ENCODE results near the gene TOLLIP. TPM values are rescaled to one million over a fixed set of nuclear protein-coding genes. Genes with fewer than 3 reads are reported as not detected.

TOLLIP gene
- total RNA-seq, 4 donors from 2014 or later, result 114 to 167 (median 129) TPM

GRCh38 chr11:1260620-1261019 lies 48.8 kb downstream of the TOLLIP start:
- intact Hi-C loops (cut with DNase I; ENCODE audit: low total_unique reads), result no loop called here
- TF ChIP-seq POLR2A (IDR thresholded peaks at IDR 0.05), result no peak
- no peak for TF ChIP-seq CTCF (IDR thresholded peaks at IDR 0.05)
- 77 to 92% methylated on average over 9 to 15 of the region's 17 CpGs for WGBS, 2 donors
- DNase-seq (ENCODE audit: low spot score in 2 of 2), result no peak
- no peak overlapping the region for H3K4me3 ChIP-seq (ENCODE audit: low read depth, poor library complexity, severe bottlenecking)

- DNase-seq (ENCODE audit: low spot score in 2 of 2), result no peak
- 68 to 69% methylated on average over 6 to 8 of the region's 10 CpGs for WGBS, 2 donors
- no peak overlapping the region for H3K4me3 ChIP-seq (ENCODE audit: low read depth, poor library complexity, severe bottlenecking)
- TF ChIP-seq POLR2A (IDR thresholded peaks at IDR 0.05), result no peak
- TF ChIP-seq CTCF (IDR thresholded peaks at IDR 0.05), result no peak
- intact Hi-C loops (cut with DNase I; ENCODE audit: low total_unique reads), result no loop called here
Observed at GRCh38 chr11:1260023-1260501, 49.4 kb downstream of the TOLLIP start.

- no peak for DNase-seq (ENCODE audit: low spot score in 2 of 2)
- TF ChIP-seq CTCF (IDR thresholded peaks at IDR 0.05), result no peak
- no peak overlapping the region for H3K4me3 ChIP-seq (ENCODE audit: low read depth, poor library complexity, severe bottlenecking)
- WGBS, 2 donors, result 86 to 94% methylated on average over 7 to 9 of the region's 9 CpGs
- intact Hi-C loops (cut with DNase I; ENCODE audit: low total_unique reads), result no loop called here
Observed at GRCh38 chr11:1259561-1259960, 49.9 kb downstream of the TOLLIP start.

- no peak for TF ChIP-seq CTCF (IDR thresholded peaks at IDR 0.05)
- 40 to 61% methylated on average over 1 to 6 of the region's 7 CpGs for WGBS, 2 donors
- H3K4me3 ChIP-seq (ENCODE audit: low read depth, poor library complexity, severe bottlenecking), result no peak overlapping the region
- DNase-seq (ENCODE audit: low spot score in 2 of 2), result no peak
- intact Hi-C loops (cut with DNase I; ENCODE audit: low total_unique reads), result no loop called here
Observed at GRCh38 chr11:1259076-1259461, 50.4 kb downstream of the TOLLIP start.

GRCh38 chr11:1258401-1259075 lies 50.9 kb downstream of the TOLLIP start:
- intact Hi-C loops (cut with DNase I; ENCODE audit: low total_unique reads), result no loop called here
- no peak overlapping the region for H3K4me3 ChIP-seq (ENCODE audit: low read depth, poor library complexity, severe bottlenecking)
- 52 to 55% methylated on average over 11 to 13 of the region's 13 CpGs for WGBS, 2 donors
- DNase-seq (ENCODE audit: low spot score in 2 of 2), result no peak
- no peak for TF ChIP-seq POLR2A (IDR thresholded peaks at IDR 0.05)
- TF ChIP-seq CTCF (IDR thresholded peaks at IDR 0.05), result no peak

GRCh38 chr11:1257916-1258315 lies 51.5 kb downstream of the TOLLIP start:
- 79 to 80% methylated on average over 8 to 15 of the region's 16 CpGs for WGBS, 2 donors
- no peak for TF ChIP-seq CTCF (IDR thresholded peaks at IDR 0.05)
- no peak for TF ChIP-seq POLR2A (IDR thresholded peaks at IDR 0.05)
- DNase-seq (ENCODE audit: low spot score in 2 of 2), result no peak
- H3K4me3 ChIP-seq (ENCODE audit: low read depth, poor library complexity, severe bottlenecking), result no peak overlapping the region
- intact Hi-C loops (cut with DNase I; ENCODE audit: low total_unique reads), result no loop called here
